HG02642 (cell line): ENCODE measurements around the gene MLYCD.

Experiments used
- ATAC-seq: cut with Tn5 transposase; IDR thresholded peaks from one replicate; pipeline ENCODE4 v1.9.1; 2021; ENCODE audit warnings: mild to moderate bottlenecking; ENCODE audit not compliant: unreplicated experiment, poor library complexity

The MLYCD gene

DNA sequence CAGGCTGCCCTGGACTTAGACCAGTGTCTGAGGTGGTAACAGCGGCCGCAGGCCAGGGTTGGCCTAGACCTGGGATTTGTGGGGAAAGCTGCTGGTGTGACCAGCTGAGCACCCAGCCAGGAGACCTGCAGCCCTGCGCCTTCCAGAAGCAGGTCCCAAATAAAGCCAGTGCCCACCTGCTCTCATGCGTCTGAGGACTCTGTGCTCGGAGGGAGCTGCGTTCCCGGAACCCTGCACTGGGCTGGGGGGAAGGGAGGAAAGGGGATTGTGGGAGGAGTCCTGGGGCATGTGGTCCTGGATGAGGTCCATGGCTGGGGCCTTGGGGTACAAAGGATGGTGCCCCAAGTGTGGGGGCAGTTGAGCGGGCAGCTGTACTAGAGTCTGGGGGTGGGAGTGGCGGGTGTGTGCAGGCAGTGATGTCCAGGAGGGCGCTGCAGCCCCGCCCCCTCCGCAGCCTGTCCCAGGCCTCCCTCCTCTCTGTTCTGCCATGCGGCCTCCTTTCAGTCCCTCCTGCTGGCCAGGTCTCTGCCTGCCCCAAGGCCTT, 67.3 kb downstream of the MLYCD start:
- ATAC-seq, result no peak

GRCh38 chr16:83967091-83967490, 68.2 kb downstream of the MLYCD start:
- no peak for ATAC-seq

GRCh38 chr16:83967838-83968305, 69.0 kb downstream of the MLYCD start, which contains the start of gene NECAB2:
Gene NECAB2 (plus strand): TSS chr16:83968244. CDS start chr16:83968649, 405 bp downstream.
- ATAC-seq, result no peak

GRCh38 chr16:83968306-83968851, 69.5 kb downstream of the MLYCD start:
- ATAC-seq, result no peak

DNA sequence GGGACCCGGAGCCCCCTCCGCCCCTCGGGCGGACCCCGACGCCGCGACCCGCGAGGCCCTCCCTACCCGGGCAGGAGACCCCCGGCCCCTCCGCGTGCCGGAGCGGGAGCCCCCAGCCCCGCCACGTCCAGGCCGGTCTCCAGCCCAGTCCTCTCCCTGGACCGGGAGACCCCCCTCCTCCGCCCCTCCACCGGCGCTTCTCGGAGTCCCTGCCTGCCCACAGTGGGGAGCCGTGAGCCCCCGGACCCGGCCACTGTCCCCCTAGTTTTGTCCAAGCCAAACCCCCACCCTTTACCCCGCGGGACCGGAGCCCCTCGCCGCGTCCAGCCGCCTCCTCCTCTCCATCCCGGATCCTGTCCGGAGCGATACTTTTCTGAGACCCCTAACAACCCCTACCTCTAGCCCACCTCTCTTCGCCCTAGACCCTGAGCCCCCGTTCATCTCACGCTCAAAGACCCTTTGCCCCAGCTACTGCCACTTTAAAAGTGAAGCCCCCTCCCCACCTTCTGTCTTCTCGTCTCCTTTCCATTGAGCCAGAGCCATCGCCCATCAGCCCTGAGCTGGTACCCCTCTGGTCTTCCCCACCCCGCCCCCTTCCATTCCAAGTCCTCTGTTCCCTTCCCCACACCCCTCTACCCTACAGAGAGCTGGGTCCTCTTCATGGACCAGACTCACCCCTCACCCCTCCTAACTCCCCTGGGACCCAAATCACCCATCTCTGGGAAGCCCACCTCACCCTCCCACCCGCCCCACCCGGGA, 70.2 kb downstream of the MLYCD start:
- no peak for ATAC-seq

DNA sequence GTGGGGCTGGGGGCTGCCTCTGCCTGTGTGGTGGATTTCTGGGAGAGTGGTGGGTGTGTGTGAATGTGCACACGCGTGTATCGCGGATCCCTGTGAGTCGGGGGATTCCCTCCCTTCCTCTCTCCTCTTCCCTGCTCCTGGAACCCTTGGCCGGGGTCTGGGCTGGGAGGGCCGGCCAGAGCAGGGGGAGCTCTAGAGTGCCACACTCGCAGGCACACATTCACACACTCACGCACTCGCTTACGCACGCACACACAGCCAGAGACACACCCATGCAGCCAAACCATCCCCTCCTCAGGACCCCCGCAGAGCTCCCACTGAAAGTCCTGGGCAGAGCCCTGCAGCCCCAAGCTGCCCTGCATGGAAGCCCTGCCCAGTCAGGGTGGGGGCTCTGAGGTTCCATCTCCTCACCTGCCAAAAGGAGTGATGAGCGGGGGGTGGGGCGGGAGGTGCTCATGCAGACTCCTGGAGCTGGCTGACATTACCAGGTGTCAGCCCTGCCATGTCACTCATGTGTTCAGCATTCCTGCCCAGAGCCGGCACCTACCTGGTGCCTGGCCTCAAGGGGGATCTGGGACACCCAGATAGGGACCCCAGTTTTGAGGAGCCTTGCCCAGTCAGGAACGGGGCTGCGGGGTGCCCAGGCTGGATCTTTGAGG, 71.0 kb downstream of the MLYCD start:
- no peak for ATAC-seq

DNA sequence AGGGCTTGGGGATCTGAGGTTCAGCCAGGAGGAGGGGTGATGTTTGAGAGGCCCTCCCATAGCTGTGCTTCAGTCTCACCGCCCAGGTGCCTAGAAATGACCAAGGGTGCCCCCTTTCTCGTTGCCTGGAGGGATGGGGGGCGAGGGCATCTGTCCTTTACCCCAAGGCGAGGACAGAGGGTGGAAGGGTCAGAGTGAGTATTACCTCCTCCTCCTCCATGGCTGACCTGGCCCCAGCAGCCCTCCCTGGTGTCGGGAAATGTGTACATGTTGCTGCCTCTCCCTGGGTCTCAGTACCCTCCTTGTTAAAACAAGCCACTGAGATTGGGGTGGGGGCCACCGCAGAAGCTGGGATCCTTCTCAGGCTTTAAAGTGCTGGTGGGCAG, 71.5 kb downstream of the MLYCD start:
- no peak for ATAC-seq

- ATAC-seq, result no peak
These were observed 72.5 kb downstream of the MLYCD start for GRCh38 chr16:83971165-83972130.

DNA sequence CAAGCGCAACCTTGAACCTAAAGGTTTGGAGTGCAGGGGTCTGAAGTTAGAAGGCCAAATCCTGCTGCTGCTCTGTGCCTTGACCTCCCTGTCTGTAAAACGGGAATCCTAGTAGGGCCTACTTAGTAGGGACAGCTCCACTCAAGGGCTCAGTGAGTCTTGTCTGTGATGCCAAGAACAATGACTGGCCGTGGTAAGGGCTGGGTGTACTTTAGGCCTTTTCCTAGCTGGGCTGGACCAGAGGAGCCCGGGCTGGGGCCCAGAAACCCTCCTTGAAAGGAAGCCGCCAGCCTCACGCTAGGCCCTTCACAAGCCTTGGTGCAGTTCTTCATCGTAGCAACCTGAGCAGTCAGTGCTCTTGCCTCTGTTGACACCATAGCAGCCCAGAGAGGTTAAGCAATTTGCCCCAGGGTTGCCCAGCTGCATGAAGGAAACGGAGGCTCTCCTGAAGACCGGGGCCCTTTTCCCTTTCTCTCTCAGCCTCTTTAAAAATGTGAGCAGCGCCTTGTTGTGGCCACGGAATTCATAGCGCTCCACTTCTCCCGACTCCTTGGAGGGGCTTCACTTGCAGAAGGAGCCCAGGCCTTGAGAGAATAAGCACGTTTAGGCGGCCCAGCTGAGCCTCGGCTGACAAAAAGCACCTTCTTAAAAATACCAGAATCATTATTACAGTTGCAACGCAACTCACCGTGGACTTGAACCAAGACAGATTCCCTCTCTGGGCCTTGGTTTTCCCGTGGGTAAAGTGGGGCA, 73.5 kb downstream of the MLYCD start:
- no peak for ATAC-seq

- ATAC-seq, result no peak
These were observed 74.2 kb downstream of the MLYCD start for GRCh38 chr16:83973077-83973476.

DNA sequence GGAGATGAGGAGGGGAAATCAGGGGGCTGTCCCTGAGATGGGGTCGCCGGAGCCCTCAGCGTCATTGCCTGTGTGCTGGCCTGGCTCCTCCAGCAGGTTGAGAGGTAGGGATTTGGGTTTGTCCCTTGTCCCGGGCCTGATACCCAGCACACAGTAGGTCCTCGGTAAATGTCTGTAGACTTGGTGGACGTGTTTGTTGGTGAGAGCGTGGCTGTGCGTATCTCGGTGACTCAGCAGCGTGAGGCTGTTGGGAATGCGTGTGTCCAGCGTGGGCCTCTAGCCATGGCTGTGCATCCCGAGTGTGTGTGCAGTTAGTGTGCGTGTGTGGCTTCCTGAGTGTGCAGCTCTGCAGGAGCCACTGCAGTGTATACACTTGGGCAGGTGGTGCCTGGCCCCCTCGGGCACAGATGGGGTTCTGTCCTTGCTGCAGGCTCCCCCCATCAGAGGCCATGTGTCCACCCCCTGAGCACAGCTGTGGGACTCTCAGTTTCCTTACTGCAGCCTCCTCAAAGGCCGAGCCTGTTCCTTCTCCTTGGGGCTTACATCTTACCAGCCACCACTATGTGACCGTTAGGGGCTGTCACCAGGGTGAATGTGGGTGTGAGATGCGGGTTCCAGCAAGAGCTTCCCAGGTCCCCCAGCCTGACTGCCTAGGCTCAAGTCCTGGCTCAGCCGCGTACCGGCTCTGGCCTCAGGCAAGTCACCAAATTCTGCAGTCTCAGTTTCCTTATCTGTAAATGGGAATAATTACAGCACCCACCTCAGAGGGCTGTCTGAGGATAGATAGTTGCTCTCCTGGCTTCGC, 74.9 kb downstream of the MLYCD start:
- no peak for ATAC-seq

DNA sequence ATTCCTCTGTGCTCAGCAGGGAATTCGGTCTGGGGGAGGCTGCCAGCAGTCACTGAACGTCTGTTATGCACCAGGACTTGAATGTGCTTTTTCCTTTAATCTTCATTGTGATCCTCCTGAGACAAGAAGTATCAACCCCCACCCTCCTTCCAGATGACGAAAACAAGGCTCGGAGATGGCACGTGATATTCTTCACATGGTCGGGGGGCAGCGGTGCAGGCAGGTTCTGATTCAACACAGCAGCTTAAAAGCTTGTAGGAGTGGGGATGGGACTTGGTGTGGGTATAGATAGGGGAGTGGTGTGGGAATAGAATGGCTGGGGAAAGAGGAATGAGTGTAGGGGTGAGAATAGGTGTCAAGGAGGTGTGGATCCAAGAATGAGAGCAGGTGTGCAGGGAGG, 75.6 kb downstream of the MLYCD start:
- no peak for ATAC-seq

DNA sequence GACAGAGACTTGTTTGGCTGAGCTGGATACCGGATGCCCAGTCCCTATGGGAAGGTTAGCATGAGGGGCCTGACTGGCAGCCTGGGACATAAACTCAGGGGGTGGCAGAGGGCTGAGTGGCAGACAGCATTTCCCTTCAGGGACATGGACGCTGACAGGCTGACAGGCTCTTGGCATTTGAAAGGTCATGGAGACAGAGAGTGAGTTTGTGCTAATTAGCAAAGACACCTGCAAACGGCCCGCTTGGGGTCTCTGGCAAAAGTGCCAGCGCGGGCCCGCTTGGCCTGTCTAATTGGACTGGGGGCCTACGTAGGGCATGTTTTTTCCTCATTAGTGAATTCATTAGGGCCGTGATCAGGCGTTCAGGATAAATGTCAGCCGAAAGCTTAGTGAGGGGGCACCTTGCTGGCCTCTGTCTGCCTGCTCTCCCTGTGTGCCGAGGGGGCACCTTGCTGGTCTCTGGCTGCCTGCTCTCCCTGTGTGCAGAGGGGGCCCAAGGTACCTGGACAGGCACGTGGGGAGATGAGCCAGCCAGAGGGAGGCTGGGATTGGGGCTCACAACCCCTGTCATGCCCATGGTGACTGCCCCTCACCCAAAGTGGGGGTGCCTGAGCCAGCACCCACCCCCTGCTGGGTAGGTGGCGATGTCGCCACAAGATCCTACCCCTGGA, 76.8 kb downstream of the MLYCD start:
- ATAC-seq, result no peak
